HepG2 (cell line): Measurements from ENCODE around the gene LRR1. TPM values are rescaled to one million over a fixed set of nuclear protein-coding genes. Genes with fewer than 3 reads are reported as not detected.

ENCODE experiments used
- ATF2 ChIP-seq: sonication (generic); formaldehyde crosslinking; IDR thresholded peaks from 2 replicates; pipeline ENCODE4 v1.4.0; 2020; ENCODE audit warnings: missing genetic modification reagents
- CAMTA2 ChIP-seq: sonication (generic); formaldehyde crosslinking; IDR thresholded peaks from 2 replicates; pipeline ENCODE4 v1.4.0; 2020; ENCODE audit warnings: mild to moderate bottlenecking, missing genetic modification reagents, borderline replicate concordance
- GABPB1 ChIP-seq: IDR thresholded peaks from 2 replicates; pipeline ENCODE4 v1.6.1; 2016; ENCODE audit warnings: mild to moderate bottlenecking, missing genetic modification reagents, moderate library complexity, missing compliant biosample characterization
- KAT8 ChIP-seq: IDR thresholded peaks from 2 replicates; pipeline ENCODE4 v1.6.1; 2016; ENCODE audit warnings: missing genetic modification reagents, missing compliant biosample characterization
- KDM4B ChIP-seq: sonication (generic); formaldehyde crosslinking; IDR thresholded peaks from 2 replicates; pipeline ENCODE4 v1.4.0; 2020; ENCODE audit warnings: missing genetic modification reagents
- SMAD3 ChIP-seq: sonication (generic); formaldehyde crosslinking; IDR thresholded peaks from 2 replicates; pipeline ENCODE4 v1.4.0; 2020; ENCODE audit warnings: missing genetic modification reagents
- SOX13 ChIP-seq, 3 experiments: fragments of 450-650 bp in 1 of 3; sonication (generic) in 1 of 3; formaldehyde crosslinking in 1 of 3; IDR thresholded peaks in 2 of 3; conservative IDR thresholded peaks in 1 of 3; 2 replicates each; pipeline versions ENCODE4 v1.5.0 to v1.6.1; 2016 to 2020; ENCODE audit warnings: antibody characterized with exemption in 1 of 3, mild to moderate bottlenecking in 1 of 3, missing compliant biosample characterization in 1 of 3, missing genetic modification reagents in 1 of 3, moderate library complexity in 1 of 3
- TERF1 ChIP-seq: sonication (generic); formaldehyde crosslinking; IDR thresholded peaks from 2 replicates; pipeline ENCODE4 v1.8.0; 2022; ENCODE audit warnings: mild to moderate bottlenecking, missing genetic modification reagents, moderate library complexity
- ZBTB1 ChIP-seq: sonication (generic); formaldehyde crosslinking; IDR thresholded peaks from 2 replicates; pipeline ENCODE4 v1.4.0; 2020; ENCODE audit warnings: missing genetic modification reagents, borderline replicate concordance
- ZBTB40 ChIP-seq, 2 experiments: fragments of 450-650 bp in 1 of 2; sonication (generic) in 1 of 2; formaldehyde crosslinking in 1 of 2; IDR thresholded peaks; 2 replicates each; pipeline versions ENCODE4 v1.6.1 to v1.8.0; 2016 to 2022; ENCODE audit warnings: antibody characterized with exemption in 1 of 2, mild to moderate bottlenecking in 1 of 2, missing genetic modification reagents in 1 of 2
- ZGPAT ChIP-seq: IDR thresholded peaks from 2 replicates; pipeline ENCODE4 v1.6.1; 2016; ENCODE audit warnings: mild to moderate bottlenecking
- ZMYM4 ChIP-seq: sonication (generic); formaldehyde crosslinking; IDR thresholded peaks from 2 replicates; pipeline ENCODE4 v1.8.1; 2023; ENCODE audit warnings: mild to moderate bottlenecking, missing genetic modification reagents
- polyA plus RNA-seq, 8 experiments: library from polyadenylated mRNA; depleted of rRNA in 3 of 8; stranded (reverse) in 7 of 8; unstranded in 1 of 8; fragments of >200 nt; fragmentation: Illumina TruSeq in 4 of 8; extraction: Trizol in 4 of 8; gene quantifications; 2 replicates each; pipeline versions ENCODE4 v1.2.1 to v1.2.3, GENCODE V29; 2011 to 2016; ENCODE audit warnings: low read depth in 4 of 8, missing spikeins in 1 of 8, mixed read lengths in 1 of 8; ENCODE audit not compliant: insufficient read depth in 1 of 8
- total RNA-seq, 5 experiments: library from RNA; depleted of rRNA; stranded (reverse); fragments of >200 nt; fragmentation: Illumina TruSeq; extraction: Trizol; gene quantifications; 2 replicates each; pipeline ENCODE4 v1.2.3, GENCODE V29; 2016; ENCODE audit warnings: low read depth in 1 of 5

The LRR1 gene
- total and polyA plus RNA-seq, 2 of the 13 experiments (the other 11 are each of a cell fraction or from before 2014, with no cell fraction given): 7.0 to 36.2 TPM

- TF ChIP-seq ZBTB40 (IDR thresholded peaks at IDR 0.05): no peak
- 0 out of 2 replicates have a peak, but pooled peaks have one; percentile 16 for TF ChIP-seq ZBTB40 (CRISPR knock-in tag; IDR thresholded peaks at IDR 0.05)
- peak; percentile 79 for TF ChIP-seq ZGPAT (CRISPR knock-in tag)
- no peak for TF ChIP-seq ZBTB1
- no peak for TF ChIP-seq KDM4B (CRISPR knock-in tag)
- TF ChIP-seq ATF2 (CRISPR knock-in tag): no peak
- TF ChIP-seq SMAD3: peak; percentile 56; the same call in 1 of the 2 replicates
- TF ChIP-seq SOX13 (IDR thresholded peaks at IDR 0.05): no peak
- TF ChIP-seq SOX13 (CRISPR knock-in tag; conservative IDR thresholded peaks at IDR 0.05 in 1 of 2, IDR thresholded peaks at IDR 0.05 in 1 of 2): 0 out of 4 replicates have a peak, but pooled peaks of 1 of the 2 experiments have one; percentile 11
- TF ChIP-seq KAT8 (CRISPR knock-in tag): peak; percentile 87
- TF ChIP-seq TERF1 (CRISPR knock-in tag): no peak
- TF ChIP-seq GABPB1 (CRISPR knock-in tag): peak; percentile 94
- TF ChIP-seq CAMTA2 (CRISPR knock-in tag): no peak
- no peak; the same call in 1 of the 2 replicates for TF ChIP-seq ZMYM4 (CRISPR knock-in tag)
Observed at GRCh38 chr14:49620182-49621113, 21.7 kb downstream of the LRR1 start, which contains the start of the genes MGAT2 and RPL36AL (continued).
